ENCODE data around the gene FBN1.

- TF ChIP-seq FOXA3 (CRISPR knock-in tag; IDR thresholded peaks at IDR 0.05) (no peak), EZH2 (conservative IDR thresholded peaks at IDR 0.05; ENCODE audit: low read depth, low read length) (no peak), CTCF (CRISPR knock-in tag; IDR thresholded peaks at IDR 0.05) (no peak), MXI1 (IDR thresholded peaks at IDR 0.05; ENCODE audit: borderline replicate concordance, low read depth, low read length) (no peak), SRF (IDR thresholded peaks at IDR 0.05; ENCODE audit: low read depth, low read length) (no peak), THAP7 (CRISPR knock-in tag; IDR thresholded peaks at IDR 0.05) (no peak), ZNF333 (CRISPR knock-in tag; IDR thresholded peaks at IDR 0.05; ENCODE audit: borderline replicate concordance) (no peak)
These were observed 10.6 kb downstream of the FBN1 start for GRCh38 chr15:48634893-48635292.
